Left ventricle myocardium inferior (tissue), 1 donor: ENCODE results near the gene NEK10. TPM values are rescaled to one million over a fixed set of nuclear protein-coding genes. Genes with fewer than 3 reads are reported as not detected.

Experiments
- DNase-seq: peaks from one replicate; pipeline ENCODE4 v3.0.0-alpha.2; 2020
- H3K27ac ChIP-seq: fragments of 200-600 bp; replicated peaks from 2 replicates; pipeline ENCODE4 v1.8.0; 2021
- H3K27me3 ChIP-seq: fragments of 200-600 bp; 2 replicates; pipeline ENCODE4 v1.8.0; 2021; ENCODE audit warnings: low read depth
- H3K36me3 ChIP-seq: fragments of 200-600 bp; 2 replicates; pipeline ENCODE4 v1.8.0; 2021
- H3K4me1 ChIP-seq: fragments of 200-600 bp; 2 replicates; pipeline ENCODE4 v1.8.0; 2021
- H3K4me3 ChIP-seq: fragments of 200-600 bp; 2 replicates; pipeline ENCODE4 v1.8.0; 2021; ENCODE audit warnings: mild to moderate bottlenecking, moderate library complexity
- H3K9me3 ChIP-seq: fragments of 200-600 bp; replicated peaks from 2 replicates; pipeline ENCODE4 v1.8.0; 2021
- intact Hi-C: fragments of 100-400 bp; cut with micrococcal nuclease; formaldehyde crosslinking; loops from one replicate; pipeline ENCODE4 v1.11.0; 2022
- total RNA-seq: library from RNA; stranded (reverse); fragmentation: NEBNext Ultra II Directional; extraction: Animal tissue kit (Norgen Biotek cat#: 25700); gene quantifications from one replicate; pipeline ENCODE4 v1.2.1, GENCODE V29; 2021
- TF ChIP-seq, protein P1 (sequence below): fragments of 200-600 bp; IDR thresholded peaks from 2 replicates; pipeline ENCODE4 v1.8.0; 2021; ENCODE audit warnings: antibody characterized with exemption, mild to moderate bottlenecking, borderline replicate concordance
- donor health status: DM: no; HTN: yes; CAD: no; lungs with severe emphysema.

NEK10 gene
- total RNA-seq, 1 donor from 2014 or later: 11.5 TPM

DNA sequence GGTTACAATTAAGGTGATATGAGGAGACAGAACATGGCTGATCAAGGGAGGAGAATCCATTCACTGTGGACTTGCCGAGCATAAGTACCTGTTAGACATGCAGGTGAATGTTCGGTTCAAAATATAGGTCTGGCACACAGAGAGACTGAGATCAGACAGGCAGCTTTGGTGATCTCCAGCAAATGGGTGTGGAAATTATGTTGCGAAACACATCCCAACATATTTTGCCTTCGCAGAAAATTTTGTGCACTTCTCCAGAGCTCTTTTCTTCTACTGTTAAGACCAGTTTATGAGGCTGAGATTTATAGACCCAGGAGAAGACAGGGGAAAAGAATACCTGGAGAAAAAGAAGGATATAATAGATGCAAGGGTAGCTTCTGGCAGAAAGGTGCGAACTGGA, 183.2 kb downstream of the NEK10 start:
- no peaks in the 10 kb centered on the region for H3K9me3 ChIP-seq
- no peaks in the 10 kb centered on the region for H3K36me3 ChIP-seq
- no peak for DNase-seq
- H3K27me3 ChIP-seq: no peaks in the 10 kb centered on the region
- no peak overlapping the region for H3K4me3 ChIP-seq
- intact Hi-C loops: no loop called here
- H3K27ac ChIP-seq: no peak overlapping the region
- H3K4me1 ChIP-seq: no peaks in the 10 kb centered on the region
- TF ChIP-seq, protein P1, sequence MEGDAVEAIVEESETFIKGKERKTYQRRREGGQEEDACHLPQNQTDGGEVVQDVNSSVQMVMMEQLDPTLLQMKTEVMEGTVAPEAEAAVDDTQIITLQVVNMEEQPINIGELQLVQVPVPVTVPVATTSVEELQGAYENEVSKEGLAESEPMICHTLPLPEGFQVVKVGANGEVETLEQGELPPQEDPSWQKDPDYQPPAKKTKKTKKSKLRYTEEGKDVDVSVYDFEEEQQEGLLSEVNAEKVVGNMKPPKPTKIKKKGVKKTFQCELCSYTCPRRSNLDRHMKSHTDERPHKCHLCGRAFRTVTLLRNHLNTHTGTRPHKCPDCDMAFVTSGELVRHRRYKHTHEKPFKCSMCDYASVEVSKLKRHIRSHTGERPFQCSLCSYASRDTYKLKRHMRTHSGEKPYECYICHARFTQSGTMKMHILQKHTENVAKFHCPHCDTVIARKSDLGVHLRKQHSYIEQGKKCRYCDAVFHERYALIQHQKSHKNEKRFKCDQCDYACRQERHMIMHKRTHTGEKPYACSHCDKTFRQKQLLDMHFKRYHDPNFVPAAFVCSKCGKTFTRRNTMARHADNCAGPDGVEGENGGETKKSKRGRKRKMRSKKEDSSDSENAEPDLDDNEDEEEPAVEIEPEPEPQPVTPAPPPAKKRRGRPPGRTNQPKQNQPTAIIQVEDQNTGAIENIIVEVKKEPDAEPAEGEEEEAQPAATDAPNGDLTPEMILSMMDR: no peak

DNA sequence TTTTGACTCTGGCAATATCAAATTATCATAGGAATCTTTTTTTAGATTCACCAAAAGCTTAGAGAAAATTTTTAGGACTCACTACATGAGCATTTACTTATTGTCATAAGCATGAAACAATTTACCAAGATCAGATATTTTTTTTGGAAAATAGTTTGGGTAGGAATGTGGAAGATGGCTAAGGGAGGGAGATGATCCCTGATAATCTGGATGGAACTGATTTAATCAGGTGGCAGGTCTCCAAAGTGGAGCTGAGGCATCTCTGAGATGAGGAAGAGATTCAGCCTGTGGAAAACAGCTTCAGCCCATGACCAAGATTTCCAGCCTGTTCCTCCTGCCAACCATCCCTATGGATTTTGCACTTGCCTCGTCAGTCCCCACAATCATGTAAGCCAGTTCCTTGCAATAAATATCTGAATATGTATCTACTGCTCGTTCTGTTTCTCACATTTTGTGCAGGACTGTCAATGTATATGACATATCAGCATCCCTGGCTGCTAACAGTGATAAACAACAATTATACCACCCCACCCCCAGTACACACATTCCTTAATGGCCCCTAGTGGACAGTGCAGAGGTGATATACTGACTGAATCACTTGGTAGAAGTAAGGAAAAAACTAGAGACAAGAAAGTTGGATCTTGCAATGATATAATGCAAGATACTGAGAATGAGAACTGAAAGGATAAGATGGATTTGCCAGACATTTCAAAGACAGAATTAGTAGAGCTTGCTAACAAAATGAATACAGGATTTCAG, 183.8 kb downstream of the NEK10 start:
- no peak for DNase-seq
- Histone ChIP-seq H3K27me3 (no peaks in the 10 kb centered on the region), H3K4me3 (no peak overlapping the region), H3K4me1 (no peaks in the 10 kb centered on the region), H3K9me3 (no peaks in the 10 kb centered on the region), H3K27ac (no peak overlapping the region), H3K36me3 (no peaks in the 10 kb centered on the region)
- intact Hi-C loops: no loop called here
- TF ChIP-seq, protein P1: no peak

DNA sequence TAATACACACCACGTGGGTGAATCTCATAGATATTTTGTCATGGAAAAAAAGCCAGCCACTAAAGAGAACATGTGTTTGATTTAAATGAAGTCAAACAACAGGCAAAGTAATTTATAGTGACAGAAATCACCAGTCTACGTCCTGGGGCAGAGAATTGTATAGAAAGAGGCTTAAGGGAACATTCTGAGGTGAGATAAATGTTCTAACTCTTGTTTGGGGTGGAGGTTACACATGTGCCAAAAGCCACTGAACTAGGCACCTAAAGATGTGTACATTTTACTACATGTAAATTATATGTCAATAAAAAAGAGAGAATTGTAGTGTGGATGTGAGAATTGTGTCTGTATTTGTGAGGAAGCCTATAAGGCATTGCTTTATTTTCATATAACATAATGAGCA, 184.9 kb downstream of the NEK10 start:
- intact Hi-C loops: no loop called here
- Histone ChIP-seq H3K4me3 (no peak overlapping the region), H3K36me3 (no peaks in the 10 kb centered on the region), H3K27me3 (no peaks in the 10 kb centered on the region), H3K4me1 (no peaks in the 10 kb centered on the region), H3K9me3 (no peaks in the 10 kb centered on the region), H3K27ac (no peak overlapping the region)
- TF ChIP-seq, protein P1: no peak
- DNase-seq: no peak

DNA sequence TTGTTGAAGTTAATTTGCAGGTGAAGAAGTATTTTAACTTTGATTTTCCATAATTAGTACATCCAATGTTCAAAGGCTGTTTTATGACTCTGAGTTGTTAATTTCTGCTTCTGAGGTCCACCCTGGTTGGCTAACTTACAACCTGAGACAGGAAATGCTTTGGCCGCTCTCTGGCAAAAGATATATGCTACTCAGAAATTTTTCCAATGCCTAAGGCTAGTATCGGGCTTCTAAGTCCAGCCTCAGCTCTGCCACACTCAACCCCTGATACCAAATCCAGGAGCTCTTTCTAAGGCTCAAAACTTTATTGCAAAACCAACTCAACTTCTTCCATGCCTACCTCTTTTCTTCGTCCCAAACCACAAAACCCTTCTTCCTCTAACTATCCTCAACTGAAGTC, 192.9 kb downstream of the NEK10 start:
- H3K27ac ChIP-seq: no peak overlapping the region
- H3K4me1 ChIP-seq: no peaks in the 10 kb centered on the region
- DNase-seq: no peak
- TF ChIP-seq, protein P1: no peak
- H3K27me3 ChIP-seq: no peaks in the 10 kb centered on the region
- H3K36me3 ChIP-seq: no peaks in the 10 kb centered on the region
- no peaks in the 10 kb centered on the region for H3K9me3 ChIP-seq
- intact Hi-C loops: no loop called here
- H3K4me3 ChIP-seq: no peak overlapping the region

DNA sequence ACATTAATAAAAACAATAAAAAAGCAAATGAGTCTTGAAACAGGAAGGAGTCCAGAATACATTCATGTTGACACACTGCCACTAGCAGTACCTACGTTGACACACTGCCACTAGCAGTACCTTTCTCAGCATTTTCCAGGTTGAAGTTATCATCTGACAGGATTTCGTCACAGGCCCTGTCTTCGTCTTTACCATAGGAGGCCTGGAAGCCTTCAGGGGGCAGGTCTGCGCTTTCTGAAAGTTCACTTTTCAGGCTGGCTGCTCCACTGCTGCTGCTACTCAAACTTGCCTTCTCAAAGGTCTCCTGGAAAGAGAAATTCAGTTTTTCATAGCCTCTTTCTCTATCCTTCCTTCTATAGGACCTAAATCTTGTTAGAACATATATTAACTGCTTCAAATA, 194.7 kb downstream of the NEK10 start:
- no peaks in the 10 kb centered on the region for H3K9me3 ChIP-seq
- DNase-seq: no peak
- intact Hi-C loops: no loop called here
- H3K27me3 ChIP-seq: no peaks in the 10 kb centered on the region
- H3K27ac ChIP-seq: no peak overlapping the region
- no peaks in the 10 kb centered on the region for H3K36me3 ChIP-seq
- no peak overlapping the region for H3K4me3 ChIP-seq
- H3K4me1 ChIP-seq: no peaks in the 10 kb centered on the region
- TF ChIP-seq, protein P1: no peak
